ENCODE data around the gene SLC24A3.
A peak's percentile ranks its signal among the peaks of the same experiment; 100 is the strongest.

SLC24A3 gene

DNA sequence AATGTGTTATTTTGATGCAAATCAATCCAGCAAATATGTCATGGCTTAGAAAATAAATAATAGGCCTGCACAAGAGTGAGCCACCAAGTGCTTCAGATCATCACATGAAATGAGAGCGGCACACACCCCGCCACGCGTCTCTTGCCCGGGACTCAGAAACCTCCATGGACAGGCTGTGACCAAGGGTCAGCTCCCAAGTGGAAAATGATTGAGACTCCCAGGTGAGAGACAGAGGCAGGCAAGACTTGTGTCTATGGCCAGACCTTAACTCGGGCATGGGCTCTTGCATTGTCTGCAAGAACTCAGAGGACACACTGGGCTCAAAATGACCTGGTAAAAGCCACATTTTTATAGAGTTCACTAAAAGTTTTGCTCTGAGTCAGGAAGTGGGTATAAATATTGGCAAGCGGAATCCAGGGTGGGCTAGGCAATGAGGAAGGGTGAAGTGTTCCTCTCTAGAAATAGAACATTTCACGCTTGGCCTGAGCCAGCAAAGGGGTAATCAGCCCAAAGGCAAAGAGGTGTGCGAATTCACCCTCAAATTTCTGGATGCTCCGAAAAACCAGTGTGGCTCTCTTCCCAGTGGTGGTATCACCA, 514.9 kb downstream of the SLC24A3 start:
- TF ChIP-seq, protein P1, sequence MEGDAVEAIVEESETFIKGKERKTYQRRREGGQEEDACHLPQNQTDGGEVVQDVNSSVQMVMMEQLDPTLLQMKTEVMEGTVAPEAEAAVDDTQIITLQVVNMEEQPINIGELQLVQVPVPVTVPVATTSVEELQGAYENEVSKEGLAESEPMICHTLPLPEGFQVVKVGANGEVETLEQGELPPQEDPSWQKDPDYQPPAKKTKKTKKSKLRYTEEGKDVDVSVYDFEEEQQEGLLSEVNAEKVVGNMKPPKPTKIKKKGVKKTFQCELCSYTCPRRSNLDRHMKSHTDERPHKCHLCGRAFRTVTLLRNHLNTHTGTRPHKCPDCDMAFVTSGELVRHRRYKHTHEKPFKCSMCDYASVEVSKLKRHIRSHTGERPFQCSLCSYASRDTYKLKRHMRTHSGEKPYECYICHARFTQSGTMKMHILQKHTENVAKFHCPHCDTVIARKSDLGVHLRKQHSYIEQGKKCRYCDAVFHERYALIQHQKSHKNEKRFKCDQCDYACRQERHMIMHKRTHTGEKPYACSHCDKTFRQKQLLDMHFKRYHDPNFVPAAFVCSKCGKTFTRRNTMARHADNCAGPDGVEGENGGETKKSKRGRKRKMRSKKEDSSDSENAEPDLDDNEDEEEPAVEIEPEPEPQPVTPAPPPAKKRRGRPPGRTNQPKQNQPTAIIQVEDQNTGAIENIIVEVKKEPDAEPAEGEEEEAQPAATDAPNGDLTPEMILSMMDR (IDR thresholded peaks at IDR 0.05; ENCODE audit: insufficient read depth, low read depth, low read length, missing control alignments) = no peak
- DNase-seq (ENCODE audit: low read depth) = no peak
- no peak overlapping the region for H3K4me3 ChIP-seq (ENCODE audit: low read length)

DNA sequence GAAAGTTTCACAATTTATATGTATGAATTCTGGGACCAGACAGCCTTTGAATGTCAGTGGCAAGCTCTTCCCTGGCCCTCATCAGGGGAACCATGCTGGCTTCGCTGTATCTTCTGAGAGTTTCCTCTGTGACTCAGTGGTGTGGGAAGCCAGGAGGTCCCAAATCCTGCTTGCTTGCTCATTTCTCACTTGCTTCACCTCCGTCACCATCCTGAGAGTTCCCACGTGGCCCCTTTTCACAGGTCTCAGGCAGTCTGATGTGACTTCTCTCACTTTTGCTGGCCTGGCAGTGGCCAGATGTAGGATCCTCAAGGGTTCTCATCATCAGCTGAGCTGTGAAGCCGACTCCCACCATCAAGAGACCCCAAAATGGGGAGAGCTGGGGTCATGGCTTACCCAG, 517.2 kb downstream of the SLC24A3 start:
- TF ChIP-seq, protein P1 (IDR thresholded peaks at IDR 0.05; ENCODE audit: insufficient read depth, low read depth, low read length, missing control alignments) = no peak
- no peak overlapping the region for H3K4me3 ChIP-seq (ENCODE audit: low read length)
- DNase-seq (ENCODE audit: low read depth) = no peak

DNA sequence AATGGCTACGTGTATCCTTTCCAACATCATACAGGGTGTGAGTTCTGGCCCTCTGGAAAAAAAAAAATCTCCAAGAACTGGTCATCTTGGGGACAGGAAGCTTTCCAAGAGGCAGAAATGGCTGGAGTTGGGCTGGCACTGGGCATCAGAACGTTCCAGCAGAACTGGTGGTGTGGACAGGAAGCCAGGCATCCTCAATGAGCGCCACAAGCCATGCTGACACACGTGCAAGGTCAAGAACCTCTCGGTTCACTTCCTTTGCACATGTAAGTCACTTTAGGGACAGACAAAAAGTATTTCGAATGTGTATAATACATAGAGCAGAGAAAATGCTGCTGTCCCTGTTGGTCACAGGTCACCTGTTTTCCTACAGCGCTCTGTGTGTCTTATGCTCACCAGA, 518.3 kb downstream of the SLC24A3 start:
- no peak overlapping the region for H3K4me3 ChIP-seq (ENCODE audit: low read length)
- TF ChIP-seq, protein P1 (IDR thresholded peaks at IDR 0.05; ENCODE audit: insufficient read depth, low read depth, low read length, missing control alignments) = no peak
- DNase-seq (ENCODE audit: low read depth) = no peak

DNA sequence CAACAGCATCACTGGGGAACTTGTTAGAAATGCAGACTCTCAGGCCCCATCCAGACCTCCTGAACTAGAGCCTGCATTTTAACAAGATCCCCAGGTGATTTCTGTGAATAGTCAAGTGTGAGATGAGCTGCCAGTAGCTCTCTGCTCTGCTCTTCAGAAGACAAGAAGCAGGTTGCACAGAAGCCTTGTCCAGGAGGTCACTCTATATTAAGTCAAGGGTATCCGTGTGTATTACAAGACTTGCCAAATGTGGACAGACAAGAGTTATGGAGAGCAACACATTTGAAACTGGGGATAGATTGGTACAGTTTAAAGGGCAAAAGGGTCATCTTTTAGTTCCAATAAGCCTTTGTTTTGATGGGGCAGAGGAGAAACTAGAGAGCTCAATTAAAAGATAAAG, 522.4 kb downstream of the SLC24A3 start:
- TF ChIP-seq, protein P1 (IDR thresholded peaks at IDR 0.05; ENCODE audit: insufficient read depth, low read depth, low read length, missing control alignments) = no peak
- no peak overlapping the region for H3K4me3 ChIP-seq (ENCODE audit: low read length)
- DNase-seq (ENCODE audit: low read depth) = no peak

DNA sequence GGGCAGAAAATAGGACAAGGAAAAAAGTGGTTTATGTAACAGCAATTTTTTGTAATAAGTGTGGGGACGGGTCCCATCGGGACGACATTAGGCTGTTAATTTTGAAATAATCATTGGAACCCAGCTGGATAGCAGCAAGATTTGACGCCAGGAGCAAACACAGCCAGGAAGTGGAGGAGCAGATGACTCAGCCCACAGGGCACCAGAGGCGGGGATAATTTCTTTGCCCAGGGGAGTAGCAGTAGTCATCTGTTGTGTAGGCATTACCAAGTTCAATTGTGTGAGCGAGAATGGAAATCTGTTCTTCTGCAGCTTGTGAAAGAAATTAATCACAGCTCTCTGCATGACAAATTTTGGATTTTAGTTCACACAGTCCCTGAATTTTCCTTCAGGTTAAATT, 523.0 kb downstream of the SLC24A3 start:
- TF ChIP-seq, protein P1 (IDR thresholded peaks at IDR 0.05; ENCODE audit: insufficient read depth, low read depth, low read length, missing control alignments) = no peak
- peak; percentile 98 for DNase-seq (ENCODE audit: low read depth)

DNA sequence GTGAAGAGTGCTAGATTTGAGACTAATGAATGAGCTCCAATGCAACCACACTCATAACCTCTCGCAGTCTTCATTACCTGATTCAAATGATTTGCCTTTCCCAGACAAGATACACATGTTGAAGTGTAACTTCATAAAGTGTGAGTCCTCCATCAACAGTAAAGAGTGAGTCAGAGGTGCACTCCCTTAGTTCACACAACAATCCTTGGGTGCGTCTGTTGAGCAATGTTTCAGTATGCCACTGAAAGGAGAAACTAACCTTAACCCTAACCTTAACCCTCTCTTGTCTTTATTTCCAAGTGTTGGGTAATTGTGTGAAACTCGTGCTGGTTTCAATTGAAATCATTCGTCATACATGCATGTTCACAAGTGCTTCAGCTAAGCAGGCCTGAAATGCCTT, 524.6 kb downstream of the SLC24A3 start:
- peak; percentile 99 for DNase-seq (ENCODE audit: low read depth)
- TF ChIP-seq, protein P1 (IDR thresholded peaks at IDR 0.05; ENCODE audit: insufficient read depth, low read depth, low read length, missing control alignments) = no peak
- no peak overlapping the region for H3K4me3 ChIP-seq (ENCODE audit: low read length)

More for the DNA sequence above, 523.0 kb downstream of the SLC24A3 start:
- no peak overlapping the region for H3K4me3 ChIP-seq (ENCODE audit: low read length)

DNA sequence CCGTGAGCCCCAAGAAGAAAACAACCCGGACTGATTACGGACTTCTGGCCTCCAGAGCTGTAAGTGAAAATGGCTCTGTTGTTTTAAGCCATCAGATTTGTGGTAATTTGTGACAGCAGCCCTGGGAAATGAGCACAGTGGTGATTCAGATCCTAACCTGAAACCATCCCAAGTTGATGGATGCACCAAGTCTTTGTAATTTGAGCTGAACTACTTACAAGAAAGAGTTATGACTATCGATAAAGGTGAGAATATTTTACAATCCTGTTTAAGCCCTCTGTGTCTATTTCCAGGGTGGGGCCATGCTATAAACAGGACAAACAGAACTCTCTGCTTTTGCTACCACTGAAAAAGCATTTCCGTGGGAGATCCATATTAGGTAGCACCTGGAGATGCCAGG, 526.5 kb downstream of the SLC24A3 start:
- peak; percentile 84 for DNase-seq (ENCODE audit: low read depth)
- TF ChIP-seq, protein P1 (IDR thresholded peaks at IDR 0.05; ENCODE audit: insufficient read depth, low read depth, low read length, missing control alignments) = no peak

More for the DNA sequence above, 526.5 kb downstream of the SLC24A3 start:
- no peak overlapping the region for H3K4me3 ChIP-seq (ENCODE audit: low read length)
